CD14-positive monocyte (primary cell): ENCODE results near the gene CD163. TPM values are rescaled to one million over a fixed set of nuclear protein-coding genes. Genes with fewer than 3 reads are reported as not detected.
A peak's percentile ranks its signal among the peaks of the same experiment; 100 is the strongest.

ENCODE experiments used
- DNase-seq, 3 donors: peaks; one replicate each; pipeline ENCODE4 v3.0.0-alpha.2; 2011 to 2022
- H2AFZ ChIP-seq: 2 replicates; pipeline ENCODE4 v1.6.0; 2012; ENCODE audit warnings: mild to moderate bottlenecking, low read depth, low read length, inconsistent platforms; ENCODE audit not compliant: insufficient read depth, poor library complexity, severe bottlenecking
- H3K27ac ChIP-seq, 2 donors: 1 replicate in 1 of 2; 2 replicates in 1 of 2; pipeline ENCODE4 v1.5.1; 2012 to 2013; ENCODE audit warnings: low read length in 2 of 2, control low read depth in 1 of 2, inconsistent platforms in 1 of 2, low read depth in 1 of 2, mild to moderate bottlenecking in 1 of 2
- H3K27me3 ChIP-seq, 2 donors: one replicate each; pipeline versions ENCODE4 v1.6.0 to v1.6.1; 2011 to 2013; ENCODE audit warnings: low read length in 2 of 2; ENCODE audit not compliant: control insufficient read depth in 2 of 2, insufficient read depth in 2 of 2
- H3K36me3 ChIP-seq, 2 donors: replicated peaks in 1 of 2; 1 replicate in 1 of 2; 2 replicates in 1 of 2; pipeline versions ENCODE4 v1.5.1 to v1.6.1; 2012 to 2013; ENCODE audit warnings: low read length in 2 of 2, control low read depth in 1 of 2, inconsistent platforms in 1 of 2, mild to moderate bottlenecking in 1 of 2; ENCODE audit not compliant: insufficient read depth in 2 of 2, control insufficient read depth in 1 of 2
- H3K4me1 ChIP-seq, 2 donors: 1 replicate in 1 of 2; 2 replicates in 1 of 2; pipeline versions ENCODE4 v1.5.1 to v1.6.1; 2012 to 2013; ENCODE audit warnings: low read length in 2 of 2, control low read depth in 1 of 2, inconsistent platforms in 1 of 2, mild to moderate bottlenecking in 1 of 2, moderate library complexity in 1 of 2; ENCODE audit not compliant: insufficient read depth in 2 of 2, control insufficient read depth in 1 of 2
- H3K4me2 ChIP-seq: replicated peaks from 2 replicates; pipeline ENCODE3; 2012; ENCODE audit warnings: low read length, moderate library complexity, mild to moderate bottlenecking; ENCODE audit not compliant: poor library complexity, severe bottlenecking; ENCODE audit errors: extremely low read depth
- H3K4me3 ChIP-seq, 3 experiments: fragments of 200-600 bp in 1 of 3; sonication (generic) in 1 of 3; replicated peaks in 1 of 3; 1 replicate in 2 of 3; 2 replicates in 1 of 3; pipeline ENCODE4 v1.5.1; 2011 to 2013; ENCODE audit warnings: low read length in 3 of 3, mild to moderate bottlenecking in 3 of 3, control low read depth in 2 of 3, low read depth in 2 of 3, inconsistent platforms in 1 of 3, moderate library complexity in 1 of 3
- H3K79me2 ChIP-seq: 2 replicates; pipeline ENCODE4 v1.6.0; 2012; ENCODE audit warnings: mild to moderate bottlenecking, control low read depth, inconsistent platforms, low read length, moderate library complexity; ENCODE audit not compliant: insufficient read depth
- H3K9ac ChIP-seq: 2 replicates; pipeline ENCODE4 v1.6.0; 2017; ENCODE audit warnings: low read length, mild to moderate bottlenecking; ENCODE audit not compliant: insufficient read depth, poor library complexity, severe bottlenecking
- H3K9me3 ChIP-seq, 2 donors: replicated peaks in 1 of 2; 1 replicate in 1 of 2; 2 replicates in 1 of 2; pipeline versions ENCODE4 v1.5.1 to v1.6.1; 2012 to 2013; ENCODE audit warnings: low read length in 2 of 2, control low read depth in 1 of 2; ENCODE audit not compliant: control insufficient read depth in 1 of 2, insufficient read depth in 1 of 2
- H4K20me1 ChIP-seq: 2 replicates; pipeline ENCODE4 v1.6.0; 2012; ENCODE audit warnings: mild to moderate bottlenecking, low read length, control low read depth, moderate library complexity; ENCODE audit not compliant: insufficient read depth
- H3K27ac Mint-ChIP-seq, 7 donors: one replicate each; pipeline ENCODE4 v1.8.0; 2020; ENCODE audit warnings: mild to moderate bottlenecking in 7 of 7, mixed read lengths in 7 of 7, moderate library complexity in 6 of 7, inconsistent platforms in 2 of 7
- H3K27me3 Mint-ChIP-seq, 3 donors: one replicate each; pipeline ENCODE4 v1.8.0; 2021 to 2022; ENCODE audit warnings: low read depth in 3 of 3, mild to moderate bottlenecking in 3 of 3, mixed read lengths in 3 of 3, moderate library complexity in 3 of 3, inconsistent platforms in 1 of 3
- H3K36me3 Mint-ChIP-seq, 2 donors: one replicate each; pipeline ENCODE4 v1.8.0; 2020; ENCODE audit warnings: mixed read lengths in 2 of 2, inconsistent platforms in 1 of 2, mild to moderate bottlenecking in 1 of 2
- H3K4me1 Mint-ChIP-seq: one replicate; pipeline ENCODE4 v1.8.0; 2020; ENCODE audit warnings: mild to moderate bottlenecking, mixed read lengths
- H3K4me3 Mint-ChIP-seq, 2 donors: one replicate each; pipeline ENCODE4 v1.8.0; 2020; ENCODE audit warnings: mild to moderate bottlenecking in 2 of 2, mixed read lengths in 2 of 2, moderate library complexity in 1 of 2
- H3K9me3 Mint-ChIP-seq, 7 donors: one replicate each; pipeline ENCODE4 v1.8.0; 2020 to 2022; ENCODE audit warnings: mixed read lengths in 7 of 7, mild to moderate bottlenecking in 6 of 7, moderate library complexity in 6 of 7, inconsistent platforms in 2 of 7
- CTCF ChIP-seq: fragments of 200-600 bp; IDR thresholded peaks from one replicate; pipeline ENCODE4 v1.8.0; 2022; ENCODE audit warnings: antibody characterized with exemption, mild to moderate bottlenecking
- WGBS: methylation state at CpG from one replicate; pipeline ENCODE4 v1.1.5; 2013; ENCODE audit warnings: missing lambda C conversion rate; ENCODE audit not compliant: insufficient coverage; 5-methylcytosine and 5-hydroxymethylcytosine counted together
- intact Hi-C, 2 donors: fragments of 100-400 bp; cut with micrococcal nuclease; formaldehyde crosslinking; loops; one replicate each; pipeline versions ENCODE4 v1.15.0 to v1.15.1; 2023
- polyA plus RNA-seq, 3 donors: library from polyadenylated mRNA; depleted of rRNA in 1 of 3; unstranded in 2 of 3; stranded (reverse) in 1 of 3; fragments of 300-500 nt in 2 of 3; fragments of >200 nt in 1 of 3; fragmentation: Illumina TruSeq in 2 of 3; gene quantifications; 1 replicate in 2 of 3; 2 replicates in 1 of 3; pipeline ENCODE4 v1.2.3, GENCODE V29; 2012 to 2021

CD163 gene
- polyA plus RNA-seq, 3 donors = 119 to 130 (median 123) TPM

GRCh38 chr12:7499636-7500035 lies 3.9 kb downstream of the CD163 start:
- intact Hi-C loops = no loop called here
- no CpG with 5 or more reads among the region's 1 CpG for WGBS
- Histone ChIP-seq H2AFZ (no peak overlapping the region), H3K27ac (peak overlapping the region in 1 of 2 donors; percentile 62), H3K9ac (no peak overlapping the region), H3K36me3 (peaks cover 15 to 28% of the 10 kb centered on the region in 2 donors), H3K9me3 (no peaks in the 10 kb centered on the region), H3K4me3 (peak overlapping the region in 2 of 3 experiments; percentile 5 to 83), H4K20me1 (no peaks in the 10 kb centered on the region), H3K4me2 (peak overlapping the region; percentile 64), H3K27me3 (no peaks in the 10 kb centered on the region), H3K79me2 (peaks cover 24% of the 10 kb centered on the region), H3K4me1 (peaks cover 68 to 81% of the 10 kb centered on the region in 2 donors)
- peaks cover 44 to 52% of the 10 kb centered on the region in 2 donors for H3K36me3 Mint-ChIP-seq
- no peak for TF ChIP-seq CTCF
- peaks cover 81% of the 10 kb centered on the region for H3K4me1 Mint-ChIP-seq
- peak overlapping the region in 1 of 2 donors; percentile 80 for H3K4me3 Mint-ChIP-seq
- peaks cover 0 to 6% (median 0%) of the 10 kb centered on the region in 7 donors for H3K9me3 Mint-ChIP-seq
- H3K27ac Mint-ChIP-seq = peak overlapping the region; percentile 77 to 95 (median 88)
- peak in 2 of 3 donors; percentile 59 to 67 for DNase-seq
- H3K27me3 Mint-ChIP-seq = peaks cover 0 to 2% (median 0%) of the 10 kb centered on the region in 3 donors

- Histone ChIP-seq H3K4me1 (peaks cover 63 to 73% of the 10 kb centered on the region in 2 donors), H3K27ac (peak overlapping the region in 1 of 2 donors; percentile 62), H3K9me3 (no peaks in the 10 kb centered on the region), H4K20me1 (peaks cover 5% of the 10 kb centered on the region), H3K27me3 (no peaks in the 10 kb centered on the region), H3K79me2 (peaks cover 24% of the 10 kb centered on the region), H3K4me2 (peak overlapping the region; percentile 64), H3K9ac (no peak overlapping the region), H3K4me3 (peak overlapping the region in 1 of 3 experiments; percentile 83), H2AFZ (no peak overlapping the region), H3K36me3 (peaks cover 23 to 37% of the 10 kb centered on the region in 2 donors)
- peak; percentile 67 to 86 (median 83) for DNase-seq
- no CpG with 5 or more reads among the region's 4 CpGs for WGBS
- intact Hi-C loops = no loop called here
- H3K27ac Mint-ChIP-seq = peak overlapping the region; percentile 78 to 95 (median 88)
- no peak for TF ChIP-seq CTCF
- H3K4me1 Mint-ChIP-seq = peaks cover 73% of the 10 kb centered on the region
- peaks cover 0 to 2% (median 0%) of the 10 kb centered on the region in 3 donors for H3K27me3 Mint-ChIP-seq
- peak overlapping the region in 1 of 2 donors; percentile 67 for H3K4me3 Mint-ChIP-seq
- peaks cover 0 to 6% (median 0%) of the 10 kb centered on the region in 7 donors for H3K9me3 Mint-ChIP-seq
- peaks cover 44 to 53% of the 10 kb centered on the region in 2 donors for H3K36me3 Mint-ChIP-seq
Observed at GRCh38 chr12:7498809-7499208, 4.8 kb downstream of the CD163 start.
